HL-60 (cell line): ENCODE data around the gene CNTNAP2.

Source experiments
- DNase-seq, 2 experiments: peaks; one replicate each; pipeline ENCODE4 v3.0.0-alpha.2; 2010 to 2020; ENCODE audit warnings: low read depth in 1 of 2, low spot score in 1 of 2
- H3K27ac ChIP-seq: fragments of 250-450 bp; sonication (Bioruptor Pico); replicated peaks from 2 replicates; pipeline ENCODE4 v1.5.1; 2020; ENCODE audit warnings: mild to moderate bottlenecking, moderate library complexity
- H3K27me3 ChIP-seq: fragments of 250-450 bp; sonication (Bioruptor Pico); 2 replicates; pipeline ENCODE4 v1.5.1; 2021; ENCODE audit warnings: mild to moderate bottlenecking, moderate library complexity; ENCODE audit not compliant: insufficient read depth, poor library complexity, severe bottlenecking
- H3K4me3 ChIP-seq: replicated peaks from 2 replicates; pipeline ENCODE4 v1.5.1; 2011; ENCODE audit warnings: mild to moderate bottlenecking, control low read depth, low read length; ENCODE audit not compliant: insufficient read depth
- CTCF ChIP-seq: IDR thresholded peaks from one replicate; pipeline ENCODE4 v1.5.1; 2011; ENCODE audit warnings: low read length, control low read depth, inconsistent platforms; ENCODE audit not compliant: insufficient read depth
- GABPA ChIP-seq: IDR thresholded peaks from 2 replicates; pipeline ENCODE4 v1.6.1; 2012; ENCODE audit warnings: low read depth
- POLR2AphosphoS5 ChIP-seq: IDR thresholded peaks from 2 replicates; pipeline ENCODE4 v1.6.1; 2012; ENCODE audit warnings: low read depth
- REST ChIP-seq: IDR thresholded peaks from 2 replicates; pipeline ENCODE4 v1.6.1; 2012; ENCODE audit warnings: low read depth; ENCODE audit not compliant: insufficient replicate concordance
- SPI1 ChIP-seq: IDR thresholded peaks from 2 replicates; pipeline ENCODE4 v1.6.1; 2012; ENCODE audit warnings: low read depth, mild to moderate bottlenecking, borderline replicate concordance

Gene CNTNAP2

GRCh38 chr7:148436135-148436534, 2319.5 kb downstream of the CNTNAP2 start:
- no peak overlapping the region for H3K27ac ChIP-seq
- no peaks in the 10 kb centered on the region for H3K27me3 ChIP-seq
- TF ChIP-seq CTCF (no peak), POLR2AphosphoS5 (no peak), REST (no peak)
- no peak overlapping the region for H3K4me3 ChIP-seq
- no peak for DNase-seq

- no peak for TF ChIP-seq SPI1
- no peak for TF ChIP-seq REST
- TF ChIP-seq POLR2AphosphoS5 = no peak
- TF ChIP-seq CTCF = no peak
- H3K4me3 ChIP-seq = no peak overlapping the region
- DNase-seq = no peak
- no peak overlapping the region for H3K27ac ChIP-seq
- H3K27me3 ChIP-seq = no peaks in the 10 kb centered on the region
Measured at GRCh38 chr7:148436571-148436970, 2320.0 kb downstream of the CNTNAP2 start.

GRCh38 chr7:148437043-148437442, 2320.4 kb downstream of the CNTNAP2 start:
- TF ChIP-seq CTCF = no peak
- no peak for DNase-seq
- Histone ChIP-seq H3K27ac (no peak overlapping the region), H3K4me3 (no peak overlapping the region), H3K27me3 (no peaks in the 10 kb centered on the region)

- no peak overlapping the region for H3K4me3 ChIP-seq
- DNase-seq = no peak
- no peak overlapping the region for H3K27ac ChIP-seq
- no peaks in the 10 kb centered on the region for H3K27me3 ChIP-seq
- TF ChIP-seq REST (no peak), POLR2AphosphoS5 (no peak), SPI1 (no peak), GABPA (no peak), CTCF (no peak)
Measured at GRCh38 chr7:148442141-148442655, 2325.6 kb downstream of the CNTNAP2 start.
